ENCODE results near the gene SLC10A3. TPM values are rescaled to one million over a fixed set of nuclear protein-coding genes. Genes with fewer than 3 reads are reported as not detected.

SLC10A3 gene
- total and polyA plus RNA-seq, 2 of the 8 experiments (the other 6 are each of a cell fraction or from before 2014, with no cell fraction given) = 6.8 to 9.5 TPM

DNA sequence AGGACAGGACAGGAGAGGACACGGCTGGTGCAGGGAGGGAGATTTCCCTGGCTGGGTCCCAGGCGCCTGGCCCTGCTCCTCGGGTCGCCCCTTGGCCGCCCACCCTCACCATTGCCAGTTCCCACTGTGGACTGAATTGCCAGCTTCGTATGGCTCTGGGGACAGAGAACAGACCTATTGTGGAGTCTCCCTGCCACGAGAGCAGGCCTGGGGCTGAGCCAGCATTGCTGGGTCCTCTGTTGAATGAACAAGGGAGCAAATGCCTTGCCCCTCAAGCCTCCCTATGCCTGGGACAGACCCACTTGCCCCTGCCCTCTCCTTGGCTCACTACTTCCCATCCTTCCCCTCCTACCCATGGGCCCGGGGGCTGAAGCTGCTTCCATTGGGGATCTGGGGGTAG lies 28.0 kb downstream of the SLC10A3 start (continued):
- TF ChIP-seq, protein P1, sequence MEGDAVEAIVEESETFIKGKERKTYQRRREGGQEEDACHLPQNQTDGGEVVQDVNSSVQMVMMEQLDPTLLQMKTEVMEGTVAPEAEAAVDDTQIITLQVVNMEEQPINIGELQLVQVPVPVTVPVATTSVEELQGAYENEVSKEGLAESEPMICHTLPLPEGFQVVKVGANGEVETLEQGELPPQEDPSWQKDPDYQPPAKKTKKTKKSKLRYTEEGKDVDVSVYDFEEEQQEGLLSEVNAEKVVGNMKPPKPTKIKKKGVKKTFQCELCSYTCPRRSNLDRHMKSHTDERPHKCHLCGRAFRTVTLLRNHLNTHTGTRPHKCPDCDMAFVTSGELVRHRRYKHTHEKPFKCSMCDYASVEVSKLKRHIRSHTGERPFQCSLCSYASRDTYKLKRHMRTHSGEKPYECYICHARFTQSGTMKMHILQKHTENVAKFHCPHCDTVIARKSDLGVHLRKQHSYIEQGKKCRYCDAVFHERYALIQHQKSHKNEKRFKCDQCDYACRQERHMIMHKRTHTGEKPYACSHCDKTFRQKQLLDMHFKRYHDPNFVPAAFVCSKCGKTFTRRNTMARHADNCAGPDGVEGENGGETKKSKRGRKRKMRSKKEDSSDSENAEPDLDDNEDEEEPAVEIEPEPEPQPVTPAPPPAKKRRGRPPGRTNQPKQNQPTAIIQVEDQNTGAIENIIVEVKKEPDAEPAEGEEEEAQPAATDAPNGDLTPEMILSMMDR (IDR thresholded peaks at IDR 0.05; ENCODE audit: control extremely low read depth in 1 of 3, insufficient read depth in 1 of 3, low read depth in 1 of 3, low read length in 3 of 3) = no peak
- no peak for TF ChIP-seq HDAC2 (IDR thresholded peaks at IDR 0.05; ENCODE audit: borderline replicate concordance in 1 of 2, low read depth in 2 of 2, low read length in 2 of 2)
- no peak for TF ChIP-seq CBX8 (IDR thresholded peaks at IDR 0.05; ENCODE audit: borderline replicate concordance, low read depth, low read length)
- TF ChIP-seq SP1 (IDR thresholded peaks at IDR 0.05; ENCODE audit: low read depth, low read length) = no peak
- no peak for TF ChIP-seq RFX5 (IDR thresholded peaks at IDR 0.05; ENCODE audit: borderline replicate concordance, low read depth, low read length)
- no peak for TF ChIP-seq TCF12 (IDR thresholded peaks at IDR 0.05; ENCODE audit: low read depth, low read length)
- TF ChIP-seq TBP (IDR thresholded peaks at IDR 0.05; ENCODE audit: low read depth, low read length) = no peak
- TF ChIP-seq HDAC6 (IDR thresholded peaks at IDR 0.05; ENCODE audit: low read depth, low read length) = no peak
- TF ChIP-seq JUND (IDR thresholded peaks at IDR 0.05; ENCODE audit: low read length) = no peak

Data from H1 (cell line).